Measurements from ENCODE around the gene GNS.
"Not testable (repeated sequence)": the region's sequence is repeated elsewhere in the genome, so short reads cannot be mapped to it uniquely, and the experiment has no call there.

Gene GNS

DNA sequence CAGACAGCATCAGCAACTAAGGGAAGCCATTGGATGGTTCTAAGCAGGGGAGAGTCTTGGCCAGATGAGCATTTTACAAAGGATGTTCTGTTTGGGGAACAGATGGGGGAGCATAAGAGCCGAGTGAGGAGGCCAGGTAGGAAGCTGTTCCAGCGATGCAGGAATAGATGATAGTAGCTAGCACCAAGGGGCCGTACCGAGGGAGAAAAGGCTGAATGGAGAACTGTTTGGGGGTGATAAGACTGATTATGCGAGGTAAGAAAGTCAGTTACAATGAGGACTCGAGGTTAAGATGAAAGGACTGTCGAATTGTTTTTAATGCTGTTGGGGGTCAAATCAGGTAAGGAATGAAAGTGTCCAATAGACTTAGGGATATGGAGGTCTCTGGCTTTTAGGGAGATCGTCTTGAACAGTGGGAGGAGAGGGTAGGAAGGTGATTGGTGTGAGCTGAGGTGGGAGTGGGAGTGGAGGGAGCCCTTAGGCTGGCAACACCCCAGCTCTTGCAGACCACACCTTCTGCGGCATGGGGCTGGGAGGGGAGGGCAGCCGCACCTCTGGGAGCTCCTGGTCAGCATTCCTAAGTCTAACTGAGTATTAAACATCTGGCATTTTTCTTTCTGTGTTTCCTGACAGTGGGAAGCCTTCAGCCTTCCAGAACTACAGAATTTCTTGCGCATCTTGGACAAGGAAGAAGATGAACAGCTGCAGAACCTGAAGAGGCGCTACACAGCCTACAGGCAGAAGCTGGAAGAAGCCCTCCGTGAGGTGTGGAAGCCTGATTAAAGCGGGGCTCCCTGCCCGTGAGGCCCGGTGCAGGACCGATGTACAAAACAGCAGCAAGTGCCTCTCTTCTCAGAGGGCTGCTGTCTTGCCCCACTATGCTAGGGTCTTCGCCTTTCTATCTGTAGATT, 64.8 kb downstream of the GNS start:
- peak; percentile 45 for DNase-seq

DNA sequence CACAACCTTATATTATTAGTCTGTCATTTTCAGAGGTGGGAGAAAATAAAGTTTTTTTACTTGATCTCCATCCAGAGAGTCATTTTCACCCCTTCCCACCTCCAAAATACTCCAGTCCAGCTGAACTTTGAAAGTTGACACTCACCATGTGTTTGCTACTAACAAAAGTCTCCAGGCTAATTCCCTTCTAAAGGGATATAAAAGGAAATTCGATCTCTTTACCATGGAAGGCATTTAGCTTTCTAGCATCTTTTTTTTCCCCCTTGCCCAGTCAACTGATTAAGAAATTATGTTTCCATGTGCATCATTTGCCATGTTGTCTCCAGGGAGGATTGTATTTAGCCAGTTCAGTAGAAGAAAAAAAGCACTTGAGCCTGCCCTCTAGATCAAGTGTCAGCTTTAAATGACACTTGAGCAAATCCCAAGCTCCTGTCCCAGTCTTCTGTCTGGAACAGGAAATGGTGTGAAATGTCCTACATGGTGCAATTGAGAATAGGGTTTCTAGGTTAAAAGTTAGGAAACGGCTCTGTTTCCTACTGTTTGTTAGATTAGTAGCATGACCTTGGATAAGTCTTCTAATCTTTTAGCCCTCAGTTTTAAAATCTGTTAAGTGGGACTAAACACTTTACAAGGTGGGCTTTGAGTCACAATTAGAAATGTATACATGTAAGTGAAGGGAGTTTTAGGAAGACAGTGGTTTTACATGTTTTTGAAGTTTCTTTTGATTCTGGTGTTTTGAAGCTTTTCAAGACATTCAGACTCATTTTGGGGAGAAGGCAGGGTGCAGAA, 67.2 kb downstream of the GNS start:
- DNase-seq: no peak

DNA sequence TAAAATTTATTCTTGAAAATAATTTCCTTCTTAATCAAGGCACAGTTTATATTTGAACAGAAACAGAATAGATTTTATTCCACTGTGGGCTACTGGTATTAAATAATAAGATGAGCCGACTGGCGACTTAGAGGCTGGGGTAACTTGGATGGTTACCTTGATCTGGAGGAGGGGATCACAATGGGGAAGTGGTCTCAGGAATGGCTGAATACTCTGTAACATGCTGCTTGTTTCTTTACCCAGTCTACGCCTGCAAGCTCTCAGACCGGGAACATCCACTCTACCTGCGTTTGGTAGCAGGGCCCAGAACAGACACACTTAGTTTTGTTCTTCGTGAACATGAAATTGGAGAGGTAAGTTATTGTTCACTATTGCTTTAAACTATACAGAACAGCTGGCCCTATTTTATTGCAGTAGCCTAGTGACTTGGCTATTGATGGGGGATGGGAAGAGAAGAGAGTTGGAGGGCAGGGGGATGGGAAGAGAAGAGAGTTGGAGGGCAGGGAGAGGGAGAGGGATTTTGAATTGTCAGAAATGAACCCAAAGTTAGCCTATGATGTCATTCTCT, 67.9 kb downstream of the GNS start:
- DNase-seq: no peak

DNA sequence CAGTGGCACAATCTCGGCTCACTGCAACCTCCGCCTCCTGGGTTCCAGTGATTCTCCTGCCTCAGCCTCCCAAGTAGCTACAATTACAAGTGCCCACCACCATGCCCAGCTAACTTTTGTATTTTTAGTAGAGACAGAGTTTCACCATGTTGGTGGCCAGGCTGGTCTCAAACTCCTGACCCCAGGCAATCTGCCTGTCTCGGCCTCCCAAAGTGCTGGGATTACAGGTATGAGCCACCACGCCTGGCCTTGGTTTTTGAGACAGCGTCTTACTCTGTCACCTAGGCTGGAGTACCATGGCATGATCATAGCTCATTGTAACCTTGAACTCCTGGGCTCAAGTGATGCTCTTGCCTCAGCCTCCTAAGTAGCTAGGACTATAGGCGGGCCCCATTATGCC, 69.0 kb downstream of the GNS start:
- not testable (repeated sequence) for DNase-seq

DNA sequence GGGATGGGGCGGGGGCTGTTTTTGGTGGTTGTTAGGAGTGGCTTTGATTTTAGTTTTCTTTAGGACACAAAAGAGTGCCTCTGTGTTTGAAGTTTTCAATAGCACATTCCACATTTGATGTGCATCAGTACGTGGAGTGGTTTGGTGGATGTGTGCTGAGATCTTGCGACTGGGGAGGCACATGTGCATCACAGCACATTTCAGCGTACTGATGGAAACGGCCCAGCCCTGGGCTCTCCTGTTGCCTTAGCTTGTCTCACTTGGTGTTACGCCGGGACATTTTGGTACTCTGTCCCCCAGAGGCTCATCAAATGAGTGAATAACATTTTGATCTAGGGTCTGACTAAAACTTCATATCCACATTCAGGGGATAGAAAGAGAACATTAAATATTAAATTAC, 70.5 kb downstream of the GNS start:
- no peak for DNase-seq

DNA sequence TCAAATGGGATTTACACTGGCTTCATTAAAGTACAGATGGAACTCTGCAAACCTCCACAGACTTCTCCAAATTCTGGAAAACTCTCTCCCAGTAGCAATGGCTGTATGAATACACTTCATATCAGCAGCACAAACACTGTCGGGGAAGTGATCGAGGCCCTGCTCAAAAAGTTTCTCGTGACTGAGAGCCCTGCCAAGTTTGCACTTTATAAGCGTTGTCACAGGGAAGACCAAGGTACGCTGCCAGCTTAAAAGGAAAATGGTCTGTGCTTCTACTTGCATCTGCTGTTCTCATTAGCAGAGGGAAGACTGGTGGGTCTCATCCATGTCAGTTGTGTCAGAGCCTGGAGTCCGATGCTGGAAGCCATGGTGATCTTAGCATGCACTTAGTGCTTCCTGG, 71.0 kb downstream of the GNS start:
- no peak for DNase-seq

DNA sequence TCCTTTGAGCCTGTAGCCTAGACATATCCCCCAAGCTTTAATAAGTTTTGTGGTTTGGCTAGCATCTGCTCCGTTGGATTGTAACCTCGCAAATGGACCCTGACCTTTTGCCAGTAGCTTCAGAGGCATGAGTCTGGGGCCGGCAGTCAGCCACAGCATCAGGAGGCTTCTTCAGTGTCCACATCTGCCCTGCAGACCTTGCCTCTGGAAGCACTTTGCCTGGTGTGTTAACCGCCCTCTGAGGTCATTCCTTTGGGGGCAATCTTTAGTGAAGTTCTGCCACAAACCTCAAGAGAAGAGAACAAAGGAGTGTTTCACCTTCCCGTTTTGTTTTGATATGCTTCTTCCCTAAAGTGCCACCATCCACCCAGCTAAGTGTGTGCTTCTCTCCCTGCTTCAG, 71.4 kb downstream of the GNS start:
- DNase-seq: no peak

DNA sequence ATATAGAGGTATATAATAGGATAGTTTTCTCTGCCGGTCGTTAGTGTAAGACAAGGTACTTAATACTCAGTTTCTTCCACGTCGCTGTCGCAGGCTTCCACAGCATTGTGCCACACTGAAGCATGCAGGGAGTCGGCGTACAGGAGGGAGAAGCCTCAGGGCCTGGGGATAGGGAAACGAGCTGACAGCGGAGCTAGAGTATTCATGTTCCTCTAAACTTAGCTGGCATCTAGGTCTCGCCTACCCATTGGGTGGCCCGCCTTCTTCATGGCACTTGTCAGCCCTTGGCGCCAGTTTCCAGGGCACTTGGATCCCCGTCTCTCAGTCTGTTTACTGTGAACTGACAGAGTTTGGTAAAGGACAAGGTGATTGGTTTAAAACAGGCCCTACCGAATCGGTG, 73.6 kb downstream of the GNS start:
- no peak for DNase-seq

DNA sequence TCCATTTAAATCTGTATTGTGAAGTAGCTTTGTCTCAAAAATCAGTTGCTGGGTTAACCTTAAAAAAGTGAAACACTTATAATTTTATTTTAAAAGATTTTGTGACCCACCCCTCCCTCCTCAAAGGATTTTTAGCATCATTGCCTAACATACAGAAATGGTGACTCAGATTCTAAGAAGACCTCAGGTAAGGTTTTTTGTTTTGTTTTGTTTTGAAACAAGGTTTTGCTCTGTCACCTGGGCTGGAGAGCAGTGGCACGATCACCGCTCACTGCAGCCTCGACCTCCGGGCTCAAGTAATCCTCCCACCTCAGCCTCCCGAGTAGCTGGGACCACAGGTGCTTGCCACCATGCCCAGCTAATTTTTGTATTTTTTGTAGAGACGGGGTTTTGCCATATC, 74.2 kb downstream of the GNS start:
- DNase-seq: no peak

DNA sequence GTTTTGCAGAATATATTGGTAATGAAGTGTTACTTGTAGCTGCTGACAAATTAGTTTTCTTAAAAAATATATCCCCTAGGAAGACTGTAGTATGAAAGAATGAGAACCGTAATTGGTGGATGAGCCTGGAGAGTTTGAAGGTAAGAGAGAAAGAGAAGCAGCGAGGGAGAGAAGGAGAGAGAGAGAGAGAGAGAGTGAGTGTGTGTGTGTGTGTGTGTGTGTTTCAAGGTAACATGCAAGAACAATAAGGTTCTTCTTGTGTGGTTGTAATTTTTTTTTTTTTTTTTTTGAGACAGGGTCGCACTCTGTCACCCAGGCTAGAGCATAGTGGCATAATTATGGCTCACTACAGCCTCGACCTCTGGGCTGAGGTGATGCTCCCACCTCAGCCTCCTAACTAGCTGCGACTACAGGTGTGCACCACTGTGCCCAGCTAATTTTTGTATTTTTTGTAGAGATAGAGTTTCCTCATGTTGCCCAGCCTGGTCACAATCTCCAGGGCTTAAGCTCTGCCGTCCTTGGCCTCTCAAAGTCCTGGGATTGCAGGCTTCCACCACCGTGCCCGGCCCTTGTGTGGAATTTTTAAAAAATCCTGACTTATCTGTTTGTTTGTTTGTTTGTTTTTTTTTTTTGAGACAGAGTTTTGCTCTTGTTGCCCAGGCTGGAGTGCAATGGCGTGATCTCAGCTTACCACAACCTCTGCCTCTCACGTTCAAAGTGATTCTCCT, 75.2 kb downstream of the GNS start:
- DNase-seq: no peak

DNA sequence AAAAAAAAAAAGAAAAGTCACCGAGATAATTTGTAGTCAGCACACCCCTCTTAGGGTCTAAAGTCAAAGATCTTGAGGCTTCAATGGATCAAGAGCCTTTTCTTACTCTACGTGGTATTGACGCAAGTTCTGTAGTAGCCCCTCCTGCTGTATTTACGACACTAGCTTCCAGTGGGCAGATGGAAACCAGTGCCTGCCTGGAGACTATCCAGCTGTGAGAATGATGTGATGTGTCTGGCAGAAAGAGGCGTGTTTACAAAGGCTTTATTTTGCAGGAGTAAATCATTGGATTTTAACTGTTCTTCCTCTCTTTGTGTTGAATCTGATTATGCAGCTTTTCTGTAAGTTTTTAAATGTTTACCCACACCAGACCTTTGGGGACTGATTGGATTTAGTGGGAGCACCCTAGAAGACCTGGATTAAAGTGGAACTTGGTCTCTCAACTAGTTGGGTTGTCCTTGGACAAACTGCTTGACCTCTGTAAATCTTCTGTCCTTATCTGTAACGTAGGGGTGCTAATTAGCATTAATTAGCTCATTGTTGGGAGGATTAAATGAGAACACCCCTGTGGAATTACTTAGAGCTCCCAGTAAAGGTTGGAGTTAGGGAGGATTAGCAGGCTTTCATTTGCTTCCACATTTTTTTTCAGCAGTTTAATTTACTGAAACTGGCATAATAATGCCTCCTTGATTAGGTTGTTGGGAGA, 76.5 kb downstream of the GNS start:
- no peak for DNase-seq

DNA sequence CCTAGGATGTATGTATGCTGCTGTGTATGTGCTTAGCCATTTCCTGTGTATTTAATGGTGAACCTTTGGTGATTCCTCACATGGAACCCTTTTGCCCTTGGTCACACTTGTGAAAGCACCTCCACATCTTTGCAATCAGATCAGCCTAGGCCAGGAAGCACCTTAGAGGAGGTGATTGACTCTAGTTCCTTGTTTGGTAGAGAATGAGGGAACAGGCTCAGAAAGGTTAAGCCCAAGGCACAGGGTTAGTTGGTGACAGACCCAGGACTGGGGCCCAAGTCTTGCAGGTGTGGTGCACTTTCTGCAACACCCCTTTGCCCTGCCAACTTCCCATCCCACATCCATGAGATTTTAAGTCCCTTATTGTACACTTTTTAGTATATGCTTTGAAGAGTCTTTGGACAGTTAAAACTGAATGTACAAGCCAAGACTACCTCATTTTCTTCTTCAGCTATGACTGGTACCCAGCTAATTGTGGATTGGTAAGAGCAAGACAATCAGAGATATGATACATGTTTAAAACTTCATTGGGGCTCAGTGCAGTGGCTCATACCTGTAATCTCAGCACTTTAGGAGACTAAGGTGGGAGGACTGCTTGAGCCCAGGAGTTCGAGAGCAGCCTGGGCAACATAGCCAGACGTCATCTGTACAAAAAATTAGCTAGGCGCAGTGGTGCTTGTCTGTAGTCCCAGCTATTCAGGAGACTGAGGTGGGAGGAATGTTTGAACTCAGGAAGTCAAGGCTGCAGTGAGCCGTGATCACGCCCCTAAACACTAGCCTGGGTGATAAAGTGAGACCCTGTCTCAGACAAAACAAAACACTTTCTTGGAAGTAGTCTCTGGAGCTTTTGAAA, 77.8 kb downstream of the GNS start:
- no peak for DNase-seq

DNA sequence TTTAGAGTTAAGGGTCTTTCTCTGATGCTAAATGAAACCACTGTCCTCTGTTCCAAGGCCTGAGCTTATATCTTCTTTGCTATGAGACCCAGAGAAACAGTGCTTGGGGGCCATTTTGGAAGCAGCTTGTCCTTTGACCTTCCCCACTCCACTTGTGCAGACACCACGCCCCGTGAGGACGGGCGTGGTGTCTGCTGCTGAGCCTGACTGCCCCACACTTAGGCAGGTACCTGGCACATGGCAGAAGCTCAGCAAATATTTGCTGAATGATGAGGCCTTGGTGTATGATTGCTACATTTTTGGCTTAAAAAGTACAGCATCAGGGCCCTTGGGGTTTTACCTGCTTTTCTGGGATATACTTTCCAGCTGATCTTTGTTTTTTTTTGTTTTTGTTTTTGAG, 79.0 kb downstream of the GNS start:
- DNase-seq: peak; percentile 28

DNA sequence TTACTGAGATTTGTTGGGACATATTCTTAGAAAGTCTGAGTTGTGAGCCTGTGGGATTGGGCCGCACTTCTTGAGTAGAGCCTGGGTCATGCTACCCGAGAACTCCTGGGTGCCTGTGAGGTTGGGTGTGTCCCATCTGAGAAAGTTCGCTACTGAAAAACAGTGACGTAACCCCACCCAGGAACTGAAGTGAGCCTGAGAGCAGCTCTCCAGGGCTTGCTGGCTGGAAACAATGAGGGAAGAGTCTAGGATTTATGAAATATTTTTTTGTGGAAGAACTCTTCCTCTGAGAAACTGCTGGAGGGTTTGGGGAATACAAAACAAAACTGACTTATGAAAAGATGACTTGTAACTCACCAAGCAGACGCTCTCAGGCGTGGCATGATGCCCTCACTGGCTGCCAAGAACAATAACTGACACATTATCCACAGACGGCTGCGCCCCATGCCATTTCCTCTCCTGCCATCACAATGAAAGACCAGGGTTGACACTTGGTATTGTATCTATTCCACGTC, 79.7 kb downstream of the GNS start:
- DNase-seq: peak; percentile 55

DNA sequence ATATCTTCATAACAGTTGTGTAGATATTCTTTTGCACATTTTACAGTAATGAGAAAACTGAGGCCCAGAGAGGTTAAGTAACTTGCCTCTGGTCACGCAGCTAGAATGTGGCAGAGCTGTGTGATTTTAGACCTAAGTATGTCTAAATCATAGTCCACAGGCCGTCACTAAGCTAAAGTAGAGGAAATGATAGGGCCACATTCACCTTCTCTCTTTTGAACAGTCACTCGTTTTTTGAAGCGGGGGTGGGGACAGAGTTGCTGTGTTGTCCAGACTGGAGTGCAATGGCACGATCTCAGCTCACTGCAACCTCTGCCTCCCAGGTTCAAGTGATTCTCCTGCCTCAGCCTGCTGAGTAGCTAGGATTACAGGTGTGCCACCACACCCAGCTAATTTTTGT, 80.4 kb downstream of the GNS start:
- DNase-seq: no peak

DNA sequence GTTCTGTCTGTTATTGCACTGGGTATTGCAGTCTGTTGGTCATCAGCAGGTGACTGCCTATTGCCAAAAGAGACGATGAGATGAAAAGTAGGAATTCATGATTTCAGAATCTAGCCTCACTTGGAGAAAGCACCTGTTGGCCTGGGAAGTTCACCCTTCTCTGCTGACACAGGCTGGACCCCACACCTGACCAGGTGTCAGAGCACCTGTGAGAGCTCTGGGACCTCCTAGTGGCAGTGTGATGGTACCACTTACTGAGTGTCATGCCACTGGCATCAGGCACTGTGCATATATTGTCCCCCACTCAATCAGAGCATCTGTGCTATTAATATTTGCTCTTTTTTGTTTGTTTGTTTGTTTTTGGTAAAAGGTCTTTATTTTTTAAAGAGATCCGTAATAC, 81.0 kb downstream of the GNS start:
- DNase-seq: no peak

DNA sequence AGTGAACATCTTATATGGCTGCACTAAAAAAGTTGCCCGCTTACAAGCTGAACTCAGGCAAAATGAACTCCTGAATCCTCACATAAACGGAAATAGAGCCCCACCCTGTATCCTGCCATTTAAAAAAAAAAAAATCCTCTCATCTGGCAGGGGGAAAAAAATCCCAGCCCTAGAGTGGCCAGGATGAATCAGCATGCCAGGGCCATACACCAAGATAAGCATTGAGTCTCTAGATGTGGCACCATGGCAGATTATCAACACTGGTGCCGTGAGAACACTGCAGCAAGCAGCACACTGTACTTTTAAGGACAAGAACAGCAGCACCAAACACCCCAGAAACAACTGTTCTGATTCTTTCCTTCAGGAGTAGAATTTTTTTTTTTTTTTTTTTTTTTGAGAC, 83.4 kb downstream of the GNS start:
- DNase-seq: peak; percentile 80

DNA sequence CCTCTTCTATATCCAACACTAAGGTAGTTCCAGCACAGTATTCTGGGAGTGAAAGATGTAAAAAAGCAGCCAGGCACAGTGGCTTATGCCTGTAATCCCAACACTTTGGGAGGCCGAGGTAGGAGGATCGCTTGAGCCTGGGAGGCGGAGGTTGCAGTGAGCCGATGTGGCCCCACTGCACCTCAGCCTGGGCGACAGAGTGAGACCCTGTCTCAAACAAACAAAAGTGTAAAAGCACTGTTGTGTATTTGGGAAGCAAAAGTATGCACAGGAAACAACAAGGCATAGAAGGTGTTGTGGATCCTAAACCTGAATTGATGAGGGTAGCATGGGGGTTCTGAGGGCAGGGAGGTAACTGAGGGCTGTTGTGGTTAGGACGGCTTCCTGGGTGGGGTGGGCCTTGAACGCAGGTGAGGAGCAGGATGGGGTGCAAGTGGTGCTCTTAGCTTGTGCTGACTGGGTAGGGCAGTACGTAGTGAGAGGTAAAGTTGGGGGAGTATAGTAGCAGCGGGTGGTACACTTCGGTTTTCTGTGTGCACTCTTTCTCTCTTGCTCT, 84.8 kb downstream of the GNS start:
- DNase-seq: no peak

DNA sequence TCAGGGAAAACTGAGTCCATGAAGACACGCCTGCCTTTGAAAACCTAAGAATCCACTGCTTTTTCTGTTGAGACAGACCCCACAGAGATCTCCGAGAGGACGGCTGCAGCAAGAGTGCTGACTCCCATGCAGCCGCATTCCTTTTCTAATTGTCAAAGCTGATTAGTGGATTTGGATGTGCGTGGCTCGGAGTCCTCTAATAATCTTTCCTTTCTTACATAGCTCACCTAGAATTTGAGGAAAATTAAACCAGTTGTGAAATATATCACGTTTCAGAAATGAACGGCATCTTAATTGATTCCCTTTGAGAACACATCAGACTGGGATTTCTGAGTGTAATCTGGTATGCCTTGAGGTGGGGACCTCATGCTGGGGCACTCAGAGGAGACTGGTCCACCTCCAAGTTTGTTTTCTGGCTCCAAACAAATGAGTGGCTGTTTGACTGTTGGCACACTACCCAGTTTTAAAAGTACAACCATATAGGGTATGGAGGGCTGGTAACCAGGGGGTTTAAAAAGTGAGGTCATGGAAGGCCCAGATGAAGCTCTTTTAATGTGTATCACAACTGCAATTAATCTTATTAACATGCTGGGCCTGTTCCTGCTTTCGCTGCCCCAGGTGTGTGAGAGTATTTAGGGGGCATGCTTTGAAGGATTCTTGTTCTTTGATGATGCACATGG, 85.6 kb downstream of the GNS start:
- no peak for DNase-seq

DNA sequence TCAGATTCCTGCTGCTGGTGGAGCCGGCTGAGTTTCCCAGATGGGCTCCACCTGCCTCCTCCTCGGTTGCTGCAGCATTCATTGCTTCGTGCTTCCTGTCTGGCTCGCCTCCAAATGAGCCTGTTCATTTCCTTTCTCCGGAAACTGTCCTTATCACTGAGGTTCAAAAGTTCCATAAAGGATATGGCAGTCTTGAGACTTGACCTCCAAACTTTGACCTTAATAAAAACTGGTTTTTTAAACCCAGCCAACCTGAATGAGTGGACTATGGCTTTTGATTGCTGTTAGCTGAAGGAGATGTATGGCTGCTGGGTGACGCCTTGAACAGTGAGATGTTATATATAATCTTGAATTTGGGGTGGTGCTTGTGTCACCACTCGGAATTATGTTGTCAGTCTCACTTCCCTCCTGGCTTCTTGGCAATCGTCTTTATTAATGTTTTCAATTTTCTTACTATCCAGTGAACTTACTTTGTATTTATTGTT, 86.2 kb downstream of the GNS start:
- DNase-seq: peak; percentile 58

Measured in hematopoietic multipotent progenitor cell treated with erythropoietin and hydrocortisone succinate and interleukin-3 and kit ligand, for 6 days (in vitro differentiated cells).